Neural cell (in vitro differentiated cells): ENCODE data around the gene SLC12A7. TPM values are rescaled to one million over a fixed set of nuclear protein-coding genes. Genes with fewer than 3 reads are reported as not detected.

Experiments
- H2AFZ ChIP-seq: fragments of 200-600, 300-800 bp; sonication (generic), shearing (Covaris generic); 2 replicates; pipeline ENCODE4 v1.6.0; 2014; ENCODE audit warnings: low read depth, mild to moderate bottlenecking, antibody characterized with exemption, low read length, moderate library complexity
- H3F3A ChIP-seq: fragments of 200-600 bp; shearing (Covaris generic); 2 replicates; pipeline ENCODE4 v1.6.1; 2016; ENCODE audit warnings: mild to moderate bottlenecking, moderate library complexity, mixed read lengths, antibody characterized with exemption, low read length; ENCODE audit not compliant: insufficient read depth, poor library complexity, severe bottlenecking
- H3K27ac ChIP-seq: fragments of 200-600, 300-800 bp; sonication (generic), shearing (Covaris generic); 2 replicates; pipeline ENCODE4 v1.5.1; 2014; ENCODE audit warnings: mild to moderate bottlenecking, low read length, moderate library complexity
- H3K27me3 ChIP-seq: fragments of 300-800, 200-600 bp; sonication (generic), shearing (Covaris generic); 2 replicates; pipeline ENCODE4 v1.6.0; 2014; ENCODE audit warnings: mild to moderate bottlenecking, low read depth, low read length, moderate library complexity; ENCODE audit not compliant: insufficient read depth
- H3K36me3 ChIP-seq: fragments of 300-800, 200-600 bp; sonication (generic), shearing (Covaris generic); 2 replicates; pipeline ENCODE4 v1.5.1; 2014; ENCODE audit warnings: mild to moderate bottlenecking, antibody characterized with exemption, low read length, moderate library complexity; ENCODE audit not compliant: insufficient read depth
- H3K4me2 ChIP-seq: fragments of 300-800, 200-600 bp; sonication (generic), shearing (Covaris generic); 2 replicates; pipeline ENCODE4 v1.6.0; 2014; ENCODE audit warnings: mild to moderate bottlenecking, low read length
- H3K4me3 ChIP-seq: fragments of 300-800, 200-600 bp; sonication (generic), shearing (Covaris generic); 2 replicates; pipeline ENCODE4 v1.5.1; 2014; ENCODE audit warnings: mild to moderate bottlenecking, low read length, moderate library complexity
- H3K79me2 ChIP-seq: fragments of 200-600 bp; shearing (Covaris generic); replicated peaks from 2 replicates; pipeline ENCODE4 v1.6.0; 2014; ENCODE audit warnings: mild to moderate bottlenecking, low read length, moderate library complexity; ENCODE audit not compliant: insufficient read depth
- H3K9ac ChIP-seq: fragments of 300-800, 200-600 bp; sonication (generic), shearing (Covaris generic); 2 replicates; pipeline ENCODE4 v1.6.1; 2016; ENCODE audit warnings: mild to moderate bottlenecking, low read length, mixed read lengths
- H3K9me2 ChIP-seq: fragments of 200-600 bp; shearing (Covaris generic); 2 replicates; pipeline ENCODE4 v1.6.1; 2016; ENCODE audit warnings: mild to moderate bottlenecking, low read length, mixed read lengths; ENCODE audit not compliant: insufficient read depth
- H3K9me3 ChIP-seq: fragments of 200-600, 300-800 bp; sonication (generic), shearing (Covaris generic); 2 replicates; pipeline ENCODE4 v1.6.1; 2016; ENCODE audit warnings: mild to moderate bottlenecking, mixed run types, low read length, moderate library complexity, mixed read lengths
- H4K20me1 ChIP-seq: fragments of 200-600 bp; shearing (Covaris generic); 2 replicates; pipeline ENCODE4 v1.6.1; 2016; ENCODE audit warnings: mild to moderate bottlenecking, mixed run types; ENCODE audit not compliant: insufficient read depth
- EP300 ChIP-seq: fragments of 450-650 bp; conservative IDR thresholded peaks from 2 replicates; pipeline ENCODE4 v1.6.1; 2014; ENCODE audit warnings: antibody characterized with exemption, mild to moderate bottlenecking, moderate library complexity; ENCODE audit not compliant: poor library complexity, severe bottlenecking
- EZH2 ChIP-seq: fragments of 200-600, 300-800 bp; shearing (Covaris generic), sonication (generic); IDR thresholded peaks from 2 replicates; pipeline ENCODE4 v1.6.1; 2014; ENCODE audit warnings: antibody characterized with exemption, low read length, borderline replicate concordance, mild to moderate bottlenecking; ENCODE audit not compliant: insufficient read depth, poor library complexity, severe bottlenecking
- POLR2AphosphoS5 ChIP-seq: IDR thresholded peaks from 2 replicates; pipeline ENCODE4 v1.6.1; 2012
- RAD21 ChIP-seq: fragments of 450-650 bp; conservative IDR thresholded peaks from 2 replicates; pipeline ENCODE4 v1.6.1; 2014; ENCODE audit warnings: antibody characterized with exemption, mild to moderate bottlenecking, moderate library complexity
- SMC3 ChIP-seq: fragments of 450-650 bp; conservative IDR thresholded peaks from 2 replicates; pipeline ENCODE4 v1.6.1; 2014; ENCODE audit warnings: antibody characterized with exemption, mild to moderate bottlenecking, moderate library complexity; ENCODE audit not compliant: poor library complexity
- TAF1 ChIP-seq: IDR thresholded peaks from 2 replicates; pipeline ENCODE4 v1.6.1; 2012; ENCODE audit warnings: low read depth
- polyA plus RNA-seq: library from polyadenylated mRNA; depleted of rRNA; stranded (reverse); fragments of >200 nt; gene quantifications from 2 replicates; pipeline ENCODE4 v1.2.3, GENCODE V29; 2014
- TF ChIP-seq, protein P1 (sequence below): IDR thresholded peaks from 2 replicates; pipeline ENCODE4 v1.6.1; 2012; ENCODE audit warnings: borderline replicate concordance
- TF ChIP-seq, protein P2 (sequence below): fragments of 450-650 bp; IDR thresholded peaks from 2 replicates; pipeline ENCODE4 v1.5.1; 2014; ENCODE audit warnings: antibody characterized with exemption, mild to moderate bottlenecking, moderate library complexity; ENCODE audit not compliant: poor library complexity, severe bottlenecking

The SLC12A7 gene
- polyA plus RNA-seq, 1 donor from 2014 or later: 4.5 TPM

DNA sequence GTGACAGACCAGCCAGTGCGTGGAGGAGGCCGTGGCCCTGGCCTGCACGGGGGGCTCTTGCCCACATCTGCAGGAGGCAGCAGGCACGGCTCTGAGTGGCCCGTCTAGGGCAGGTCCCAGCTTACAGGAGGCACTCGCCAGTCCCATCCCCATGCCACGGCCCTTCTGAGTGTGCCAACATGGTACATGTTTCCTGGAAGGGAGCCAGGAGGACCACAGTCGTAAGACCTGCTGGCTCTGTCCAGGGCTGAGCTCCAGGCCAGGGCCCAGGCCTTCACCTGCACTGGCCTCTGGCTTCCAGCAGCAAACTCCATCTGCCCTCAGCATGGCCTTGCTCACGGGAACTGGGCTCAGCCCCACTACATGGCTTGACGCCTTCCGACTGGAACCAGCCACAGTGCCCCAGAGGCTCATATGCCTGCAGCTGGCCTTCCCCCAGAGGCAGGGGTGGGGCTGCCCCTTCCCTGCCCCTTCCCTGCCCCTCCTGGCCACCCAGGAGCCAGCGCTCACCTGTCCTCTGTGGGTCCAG, 99.5 kb downstream of the SLC12A7 start:
- TF ChIP-seq RAD21 (no peak), EZH2 (no peak), SMC3 (no peak)
- Histone ChIP-seq H3K9me2 (no peaks in the 10 kb centered on the region), H3K79me2 (no peaks in the 10 kb centered on the region), H3K9me3 (no peaks in the 10 kb centered on the region), H3K36me3 (no peaks in the 10 kb centered on the region), H3K9ac (no peak overlapping the region), H3K27me3 (peaks cover 29% of the 10 kb centered on the region), H4K20me1 (no peaks in the 10 kb centered on the region), H3F3A (no peaks in the 10 kb centered on the region), H3K4me2 (no peak overlapping the region), H3K27ac (no peak overlapping the region), H2AFZ (no peak overlapping the region), H3K4me3 (no peak overlapping the region)

GRCh38 chr5:1011741-1012312, 100.0 kb downstream of the SLC12A7 start:
- Histone ChIP-seq H3K36me3 (no peaks in the 10 kb centered on the region), H3K27me3 (peaks cover 30% of the 10 kb centered on the region), H3K4me3 (no peak overlapping the region), H2AFZ (no peak overlapping the region), H4K20me1 (no peaks in the 10 kb centered on the region), H3K9ac (no peak overlapping the region), H3K4me2 (no peak overlapping the region), H3K9me3 (no peaks in the 10 kb centered on the region), H3F3A (no peaks in the 10 kb centered on the region), H3K9me2 (no peaks in the 10 kb centered on the region), H3K27ac (no peak overlapping the region), H3K79me2 (no peaks in the 10 kb centered on the region)
- no peak for TF ChIP-seq EP300
- TF ChIP-seq, protein P1, sequence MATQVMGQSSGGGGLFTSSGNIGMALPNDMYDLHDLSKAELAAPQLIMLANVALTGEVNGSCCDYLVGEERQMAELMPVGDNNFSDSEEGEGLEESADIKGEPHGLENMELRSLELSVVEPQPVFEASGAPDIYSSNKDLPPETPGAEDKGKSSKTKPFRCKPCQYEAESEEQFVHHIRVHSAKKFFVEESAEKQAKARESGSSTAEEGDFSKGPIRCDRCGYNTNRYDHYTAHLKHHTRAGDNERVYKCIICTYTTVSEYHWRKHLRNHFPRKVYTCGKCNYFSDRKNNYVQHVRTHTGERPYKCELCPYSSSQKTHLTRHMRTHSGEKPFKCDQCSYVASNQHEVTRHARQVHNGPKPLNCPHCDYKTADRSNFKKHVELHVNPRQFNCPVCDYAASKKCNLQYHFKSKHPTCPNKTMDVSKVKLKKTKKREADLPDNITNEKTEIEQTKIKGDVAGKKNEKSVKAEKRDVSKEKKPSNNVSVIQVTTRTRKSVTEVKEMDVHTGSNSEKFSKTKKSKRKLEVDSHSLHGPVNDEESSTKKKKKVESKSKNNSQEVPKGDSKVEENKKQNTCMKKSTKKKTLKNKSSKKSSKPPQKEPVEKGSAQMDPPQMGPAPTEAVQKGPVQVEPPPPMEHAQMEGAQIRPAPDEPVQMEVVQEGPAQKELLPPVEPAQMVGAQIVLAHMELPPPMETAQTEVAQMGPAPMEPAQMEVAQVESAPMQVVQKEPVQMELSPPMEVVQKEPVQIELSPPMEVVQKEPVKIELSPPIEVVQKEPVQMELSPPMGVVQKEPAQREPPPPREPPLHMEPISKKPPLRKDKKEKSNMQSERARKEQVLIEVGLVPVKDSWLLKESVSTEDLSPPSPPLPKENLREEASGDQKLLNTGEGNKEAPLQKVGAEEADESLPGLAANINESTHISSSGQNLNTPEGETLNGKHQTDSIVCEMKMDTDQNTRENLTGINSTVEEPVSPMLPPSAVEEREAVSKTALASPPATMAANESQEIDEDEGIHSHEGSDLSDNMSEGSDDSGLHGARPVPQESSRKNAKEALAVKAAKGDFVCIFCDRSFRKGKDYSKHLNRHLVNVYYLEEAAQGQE: no peak

DNA sequence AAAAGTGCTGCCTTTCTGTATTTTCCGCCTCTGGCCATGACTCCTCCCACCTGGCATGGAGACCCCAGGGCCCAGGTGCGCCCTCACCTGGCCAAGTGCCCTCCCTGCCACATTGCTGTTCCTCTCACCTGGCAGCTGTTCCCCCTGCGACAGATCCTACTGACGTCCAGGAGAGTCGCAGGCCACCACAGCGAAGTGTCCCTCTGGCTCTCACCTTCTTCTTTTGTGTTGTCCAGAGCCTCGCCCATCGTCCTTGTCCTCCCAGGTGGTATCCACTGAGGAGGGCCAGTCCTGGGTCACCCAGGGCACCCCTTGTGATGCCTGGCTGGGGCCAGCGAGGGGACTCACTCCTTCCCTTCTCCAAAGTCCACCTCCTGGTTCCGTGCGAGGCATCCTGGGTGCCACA, 100.6 kb downstream of the SLC12A7 start:
- H3K4me2 ChIP-seq: no peak overlapping the region
- no peaks in the 10 kb centered on the region for H3K9me2 ChIP-seq
- H2AFZ ChIP-seq: no peak overlapping the region
- no peak overlapping the region for H3K9ac ChIP-seq
- no peak overlapping the region for H3K27ac ChIP-seq
- H4K20me1 ChIP-seq: no peaks in the 10 kb centered on the region
- no peaks in the 10 kb centered on the region for H3K36me3 ChIP-seq
- H3K27me3 ChIP-seq: peaks cover 33% of the 10 kb centered on the region
- H3K79me2 ChIP-seq: no peaks in the 10 kb centered on the region
- no peak overlapping the region for H3K4me3 ChIP-seq
- no peaks in the 10 kb centered on the region for H3F3A ChIP-seq
- H3K9me3 ChIP-seq: no peaks in the 10 kb centered on the region
- TF ChIP-seq, protein P2, sequence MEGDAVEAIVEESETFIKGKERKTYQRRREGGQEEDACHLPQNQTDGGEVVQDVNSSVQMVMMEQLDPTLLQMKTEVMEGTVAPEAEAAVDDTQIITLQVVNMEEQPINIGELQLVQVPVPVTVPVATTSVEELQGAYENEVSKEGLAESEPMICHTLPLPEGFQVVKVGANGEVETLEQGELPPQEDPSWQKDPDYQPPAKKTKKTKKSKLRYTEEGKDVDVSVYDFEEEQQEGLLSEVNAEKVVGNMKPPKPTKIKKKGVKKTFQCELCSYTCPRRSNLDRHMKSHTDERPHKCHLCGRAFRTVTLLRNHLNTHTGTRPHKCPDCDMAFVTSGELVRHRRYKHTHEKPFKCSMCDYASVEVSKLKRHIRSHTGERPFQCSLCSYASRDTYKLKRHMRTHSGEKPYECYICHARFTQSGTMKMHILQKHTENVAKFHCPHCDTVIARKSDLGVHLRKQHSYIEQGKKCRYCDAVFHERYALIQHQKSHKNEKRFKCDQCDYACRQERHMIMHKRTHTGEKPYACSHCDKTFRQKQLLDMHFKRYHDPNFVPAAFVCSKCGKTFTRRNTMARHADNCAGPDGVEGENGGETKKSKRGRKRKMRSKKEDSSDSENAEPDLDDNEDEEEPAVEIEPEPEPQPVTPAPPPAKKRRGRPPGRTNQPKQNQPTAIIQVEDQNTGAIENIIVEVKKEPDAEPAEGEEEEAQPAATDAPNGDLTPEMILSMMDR: peak; percentile 27
- TF ChIP-seq TAF1 (no peak), POLR2AphosphoS5 (no peak)
